GM21423 (cell line): ENCODE data around the gene MORN5.
"Not testable (repeated sequence)": the region's sequence is repeated elsewhere in the genome, so short reads cannot be mapped to it uniquely, and the experiment has no call there.

ENCODE experiments used
- ATAC-seq: cut with Tn5 transposase; IDR thresholded peaks from one replicate; pipeline ENCODE4 v1.9.1; 2021; ENCODE audit warnings: mild to moderate bottlenecking, moderate library complexity; ENCODE audit not compliant: unreplicated experiment

Gene MORN5

GRCh38 chr9:122159026-122159924 is at the start of gene MORN5, which contains the start of gene NDUFA8:
MORN5 (plus strand) TSS chr9:122159908; CDS start chr9:122159973, 65 bp downstream.
NDUFA8 (minus strand) TSS chr9:122159779; CDS start chr9:122159677, 102 bp downstream.
- ATAC-seq: peak; percentile 94

GRCh38 chr9:122110100-122110833 is 49.4 kb upstream of the MORN5 start:
- ATAC-seq: no peak

GRCh38 chr9:122111413-122112085 is 48.2 kb upstream of the MORN5 start:
- ATAC-seq: no peak

GRCh38 chr9:122112238-122112637 is 47.5 kb upstream of the MORN5 start:
- ATAC-seq: no peak

- ATAC-seq: no peak
These were observed 46.1 kb upstream of the MORN5 start for GRCh38 chr9:122113574-122113973.

- ATAC-seq: no peak
These were observed 44.3 kb upstream of the MORN5 start for GRCh38 chr9:122115176-122116035.

GRCh38 chr9:122116040-122116439 is 43.7 kb upstream of the MORN5 start:
- ATAC-seq: no peak

GRCh38 chr9:122116448-122117173 is 43.1 kb upstream of the MORN5 start:
- no peak for ATAC-seq

GRCh38 chr9:122117241-122117640 is 42.5 kb upstream of the MORN5 start:
- not testable (repeated sequence) for ATAC-seq

GRCh38 chr9:122118343-122119165 is 41.2 kb upstream of the MORN5 start:
- no peak for ATAC-seq

- ATAC-seq: no peak
These were observed 40.6 kb upstream of the MORN5 start for GRCh38 chr9:122119166-122119521.

GRCh38 chr9:122119721-122120120 is 40.0 kb upstream of the MORN5 start:
- no peak for ATAC-seq

GRCh38 chr9:122120316-122121071 is 39.2 kb upstream of the MORN5 start:
- ATAC-seq: no peak

- no peak for ATAC-seq
These were observed 38.3 kb upstream of the MORN5 start for GRCh38 chr9:122121391-122121790.

GRCh38 chr9:122121931-122122330 is 37.8 kb upstream of the MORN5 start:
- ATAC-seq: no peak

GRCh38 chr9:122122468-122122867 is 37.2 kb upstream of the MORN5 start:
- ATAC-seq: no peak

GRCh38 chr9:122122903-122123632 is 36.6 kb upstream of the MORN5 start:
- no peak for ATAC-seq

GRCh38 chr9:122124048-122124447 is 35.7 kb upstream of the MORN5 start:
- no peak for ATAC-seq
